Muscle layer of duodenum (tissue), 2 donors: Measurements from ENCODE around the gene KDM4E.

ENCODE experiments used
- H3K27ac ChIP-seq: one replicate; pipeline ENCODE4 v1.7.0; 2013; ENCODE audit warnings: mild to moderate bottlenecking, low read length
- H3K27me3 ChIP-seq: one replicate; pipeline ENCODE4 v1.7.0; 2013; ENCODE audit warnings: low read depth, mild to moderate bottlenecking, control low read depth, low read length
- H3K36me3 ChIP-seq, 2 donors: one replicate each; pipeline ENCODE4 v1.7.0; 2013; ENCODE audit warnings: low read length in 2 of 2, control low read depth in 1 of 2, mild to moderate bottlenecking in 1 of 2; ENCODE audit not compliant: insufficient read depth in 2 of 2, control insufficient read depth in 1 of 2
- H3K4me1 ChIP-seq, 2 donors: one replicate each; pipeline ENCODE4 v1.7.0; 2013; ENCODE audit warnings: low read length in 2 of 2, mild to moderate bottlenecking in 2 of 2, control low read depth in 1 of 2, moderate library complexity in 1 of 2; ENCODE audit not compliant: insufficient read depth in 2 of 2, control insufficient read depth in 1 of 2
- H3K4me3 ChIP-seq, 2 donors: one replicate each; pipeline ENCODE4 v1.7.0; 2013; ENCODE audit warnings: low read length in 2 of 2, low read depth in 1 of 2, mild to moderate bottlenecking in 1 of 2
- H3K9me3 ChIP-seq, 2 donors: one replicate each; pipeline ENCODE4 v1.7.0; 2013; ENCODE audit warnings: low read length in 2 of 2, control low read depth in 1 of 2, mild to moderate bottlenecking in 1 of 2; ENCODE audit not compliant: control insufficient read depth in 1 of 2
- donor health status: healthy.

The KDM4E gene

GRCh38 chr11:95024958-95025357 is at the start of gene KDM4E:
KDM4E (plus strand) TSS chr11:95025258; CDS start chr11:95025558, 300 bp downstream.
- Histone ChIP-seq H3K27ac (no peak within 1 kb of the TSS), H3K9me3 (no peaks in the 10 kb centered on the region), H3K27me3 (no peaks in the 10 kb centered on the region), H3K36me3 (no peaks in the 10 kb centered on the region), H3K4me1 (no peaks in the 10 kb centered on the region), H3K4me3 (no peak within 1 kb of the TSS)

DNA sequence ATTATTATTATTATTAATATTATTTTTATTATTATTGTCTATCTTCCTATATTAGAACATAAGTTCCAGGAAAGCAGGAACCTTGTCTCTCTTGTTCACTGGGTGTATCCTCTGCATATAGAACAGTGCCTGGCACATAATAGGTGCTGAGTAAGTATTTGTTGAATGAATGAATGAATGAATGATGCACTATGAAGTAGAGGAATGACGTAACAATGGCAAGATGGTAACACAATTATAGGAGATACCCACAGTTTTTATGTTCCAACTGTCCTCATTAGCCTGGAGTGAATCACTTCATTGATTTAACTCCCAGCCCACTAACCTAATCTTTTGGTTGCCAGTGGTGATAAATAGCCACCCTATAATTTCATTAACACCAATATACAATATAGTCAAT is 49.5 kb upstream of the KDM4E start:
- Histone ChIP-seq H3K27me3 (no peaks in the 10 kb centered on the region), H3K9me3 (no peaks in the 10 kb centered on the region), H3K27ac (no peak overlapping the region), H3K4me1 (peaks cover 6 to 17% of the 10 kb centered on the region in 2 donors), H3K4me3 (no peak overlapping the region), H3K36me3 (peaks cover 9 to 12% of the 10 kb centered on the region in 2 donors)

- H3K36me3 ChIP-seq, result no peaks in the 10 kb centered on the region
- H3K4me3 ChIP-seq, result no peak overlapping the region
- no peaks in the 10 kb centered on the region for H3K27me3 ChIP-seq
- H3K9me3 ChIP-seq, result no peaks in the 10 kb centered on the region
- no peaks in the 10 kb centered on the region for H3K4me1 ChIP-seq
- no peak overlapping the region for H3K27ac ChIP-seq
Observed at GRCh38 chr11:94987378-94987777, 37.7 kb upstream of the KDM4E start.

GRCh38 chr11:94988748-94989147 is 36.3 kb upstream of the KDM4E start:
- Histone ChIP-seq H3K4me3 (no peak overlapping the region), H3K27ac (no peak overlapping the region), H3K27me3 (no peaks in the 10 kb centered on the region), H3K9me3 (no peaks in the 10 kb centered on the region), H3K36me3 (no peaks in the 10 kb centered on the region), H3K4me1 (no peaks in the 10 kb centered on the region)

GRCh38 chr11:94993400-94993943 is 31.6 kb upstream of the KDM4E start:
- H3K4me1 ChIP-seq, result no peaks in the 10 kb centered on the region
- no peaks in the 10 kb centered on the region for H3K9me3 ChIP-seq
- H3K27me3 ChIP-seq, result no peaks in the 10 kb centered on the region
- H3K36me3 ChIP-seq, result peaks cover 0 to 9% of the 10 kb centered on the region in 2 donors
- no peak overlapping the region for H3K27ac ChIP-seq
- no peak overlapping the region for H3K4me3 ChIP-seq

GRCh38 chr11:94997437-94997836 is 27.6 kb upstream of the KDM4E start:
- H3K4me3 ChIP-seq, result no peak overlapping the region
- H3K27me3 ChIP-seq, result no peaks in the 10 kb centered on the region
- no peaks in the 10 kb centered on the region for H3K4me1 ChIP-seq
- H3K36me3 ChIP-seq, result peaks cover 0 to 11% of the 10 kb centered on the region in 2 donors
- H3K27ac ChIP-seq, result no peak overlapping the region
- no peaks in the 10 kb centered on the region for H3K9me3 ChIP-seq

DNA sequence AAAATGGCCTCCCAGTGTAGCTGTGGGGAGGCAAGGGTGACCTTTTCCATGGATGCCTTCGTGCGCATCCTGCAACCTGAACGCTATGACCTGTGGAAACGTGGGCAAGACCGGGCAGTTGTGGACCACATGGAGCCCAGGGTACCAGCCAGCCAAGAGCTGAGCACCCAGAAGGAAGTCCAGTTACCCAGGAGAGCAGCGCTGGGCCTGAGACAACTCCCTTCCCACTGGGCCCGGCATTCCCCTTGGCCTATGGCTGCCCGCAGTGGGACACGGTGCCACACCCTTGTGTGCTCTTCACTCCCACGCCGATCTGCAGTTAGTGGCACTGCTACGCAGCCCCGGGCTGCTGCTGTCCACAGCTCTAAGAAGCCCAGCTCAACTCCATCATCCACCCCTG is 26.8 kb upstream of the KDM4E start:
- Histone ChIP-seq H3K27me3 (no peaks in the 10 kb centered on the region), H3K36me3 (peaks cover 0 to 11% of the 10 kb centered on the region in 2 donors), H3K9me3 (no peaks in the 10 kb centered on the region), H3K27ac (no peak overlapping the region), H3K4me3 (no peak overlapping the region), H3K4me1 (no peaks in the 10 kb centered on the region)

DNA sequence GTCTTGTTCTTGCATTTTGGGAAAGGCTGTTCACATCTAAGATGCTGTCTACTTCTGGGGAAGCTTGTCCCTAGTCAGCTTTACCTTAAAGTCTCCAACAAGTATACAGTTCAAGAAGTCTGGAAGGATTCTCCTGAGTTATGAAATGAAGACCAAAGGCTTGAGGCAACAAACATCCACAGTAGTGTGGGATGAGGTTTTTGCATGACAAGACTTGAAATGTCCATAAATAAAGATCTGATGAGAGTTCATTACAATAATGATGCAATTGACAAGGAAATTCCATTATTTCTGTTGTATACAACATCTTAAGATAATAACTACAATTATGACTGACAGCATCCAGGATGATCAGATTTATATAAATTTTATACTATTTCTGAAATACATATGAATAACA is 21.3 kb upstream of the KDM4E start:
- H3K27ac ChIP-seq, result no peak overlapping the region

GRCh38 chr11:95005642-95006041 is 19.4 kb upstream of the KDM4E start:
- Histone ChIP-seq H3K4me3 (no peak overlapping the region), H3K27me3 (no peaks in the 10 kb centered on the region), H3K4me1 (no peaks in the 10 kb centered on the region), H3K27ac (no peak overlapping the region), H3K36me3 (no peaks in the 10 kb centered on the region), H3K9me3 (no peaks in the 10 kb centered on the region)

More for the DNA sequence above, 21.3 kb upstream of the KDM4E start:
- Histone ChIP-seq H3K27me3 (no peaks in the 10 kb centered on the region), H3K36me3 (no peaks in the 10 kb centered on the region), H3K9me3 (no peaks in the 10 kb centered on the region), H3K4me3 (no peak overlapping the region), H3K4me1 (no peaks in the 10 kb centered on the region)

GRCh38 chr11:95011376-95011775 is 13.7 kb upstream of the KDM4E start:
- H3K27ac ChIP-seq, result no peak overlapping the region
- H3K4me3 ChIP-seq, result no peak overlapping the region
- H3K4me1 ChIP-seq, result no peaks in the 10 kb centered on the region
- H3K9me3 ChIP-seq, result no peaks in the 10 kb centered on the region
- H3K27me3 ChIP-seq, result no peaks in the 10 kb centered on the region
- no peaks in the 10 kb centered on the region for H3K36me3 ChIP-seq

GRCh38 chr11:95014184-95014821 is 10.8 kb upstream of the KDM4E start:
- no peak overlapping the region for H3K4me3 ChIP-seq

DNA sequence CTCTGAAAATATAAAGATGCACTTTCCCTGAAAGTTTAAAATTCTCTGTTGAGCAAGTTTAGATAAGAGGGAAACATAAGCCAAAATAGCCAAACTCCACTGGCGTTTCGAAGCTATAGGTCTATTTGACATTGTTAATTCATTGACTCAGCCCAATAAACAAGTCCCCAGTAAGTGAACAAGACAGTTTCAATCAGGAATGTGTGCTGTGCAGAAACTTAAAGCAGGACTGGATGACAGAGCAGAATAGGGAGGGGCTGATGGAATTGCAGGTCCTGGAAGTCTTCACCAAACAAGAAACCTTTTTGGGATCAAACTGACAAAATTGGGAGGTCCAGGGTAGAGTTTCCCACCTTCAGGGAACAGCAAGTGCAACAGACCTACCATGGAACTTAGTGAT is 8.9 kb upstream of the KDM4E start:
- H3K4me3 ChIP-seq, result no peak overlapping the region
- H3K27ac ChIP-seq, result no peak overlapping the region
- no peaks in the 10 kb centered on the region for H3K4me1 ChIP-seq
- no peaks in the 10 kb centered on the region for H3K36me3 ChIP-seq
- H3K27me3 ChIP-seq, result no peaks in the 10 kb centered on the region
- H3K9me3 ChIP-seq, result no peaks in the 10 kb centered on the region

More at GRCh38 chr11:95014184-95014821, 10.8 kb upstream of the KDM4E start:
- H3K9me3 ChIP-seq, result no peaks in the 10 kb centered on the region
- no peak overlapping the region for H3K27ac ChIP-seq
- no peaks in the 10 kb centered on the region for H3K4me1 ChIP-seq
- H3K27me3 ChIP-seq, result no peaks in the 10 kb centered on the region
- H3K36me3 ChIP-seq, result no peaks in the 10 kb centered on the region
